Measurements from ENCODE around the gene CACNA1C. TPM values are rescaled to one million over a fixed set of nuclear protein-coding genes. Genes with fewer than 3 reads are reported as not detected.

Gene CACNA1C
- total and polyA plus RNA-seq, 10 of the 15 experiments (the other 5 are each of a cell fraction or from before 2014, with no cell fraction given): under 0.01 to 0.15 (median 0.09) TPM; not detected in 5

DNA sequence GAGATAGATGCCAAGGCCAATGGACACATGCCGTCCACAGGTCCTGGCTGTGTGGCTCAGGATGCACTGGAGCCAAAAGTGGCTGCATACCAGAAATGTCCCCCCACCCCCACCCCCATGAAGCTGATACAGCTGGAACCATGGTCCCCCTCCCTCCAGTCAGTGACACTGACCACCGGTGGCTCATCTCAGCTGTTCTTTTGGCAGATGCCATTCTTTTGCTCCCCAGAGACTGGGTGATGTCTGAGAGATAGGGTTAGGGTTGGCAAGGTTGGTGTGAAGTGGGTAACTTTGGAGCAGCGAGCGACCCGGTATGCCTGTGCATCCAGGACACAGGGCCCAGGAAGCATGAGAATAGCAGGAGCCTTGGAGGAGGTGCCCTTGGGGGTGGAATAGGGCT, 285.6 kb downstream of the CACNA1C start:
- CTCF ChIA-PET: interaction anchor here (1.2 kb wide), 1 partner anchor 56 kb away, joined by 3 read pairs; no protein-coding TSS in a partner anchor
- Histone ChIP-seq H3K27me3 (replicated peaks in 1 of 2; ENCODE audit: control insufficient read depth in 2 of 2, insufficient read depth in 2 of 2, low read length in 1 of 2) (no peaks in the 10 kb centered on the region), H3K9me3 (replicated peaks; ENCODE audit: control insufficient read depth, insufficient read depth, low read length) (no peaks in the 10 kb centered on the region; the same call in 2 of the 3 replicates), H3K27ac (ENCODE audit: control insufficient read depth, insufficient read depth) (no peak overlapping the region), H3K4me2 (ENCODE audit: control insufficient read depth, insufficient read depth) (no peak overlapping the region), H3K4me3 (no peak overlapping the region), H3K4me1 (ENCODE audit: control insufficient read depth, insufficient read depth, low read length) (peaks cover 25% of the 10 kb centered on the region), H2AFZ (ENCODE audit: control insufficient read depth, low read depth, low read length) (no peak overlapping the region), H3K36me3 (ENCODE audit: control insufficient read depth in 2 of 2, insufficient read depth in 2 of 2, low read length in 1 of 2) (no peaks in the 10 kb centered on the region), H3K9ac (ENCODE audit: control insufficient read depth, insufficient read depth, low read length) (no peak overlapping the region), H3K79me2 (ENCODE audit: control insufficient read depth, insufficient read depth, low read length) (no peaks in the 10 kb centered on the region), H4K20me1 (ENCODE audit: control insufficient read depth, insufficient read depth) (no peaks in the 10 kb centered on the region)
- intact Hi-C loops (cut with micrococcal nuclease; ENCODE audit: unreplicated experiment): no loop called here
- FAIRE-seq: no peak
- no peak for TF ChIP-seq SRF (IDR thresholded peaks at IDR 0.05; ENCODE audit: low read depth in 2 of 2, low read length in 2 of 2)
- TF ChIP-seq FOS (IDR thresholded peaks at IDR 0.05; ENCODE audit: borderline replicate concordance, extremely low read depth, insufficient read length): no peak
- TF ChIP-seq ZBTB40 (IDR thresholded peaks at IDR 0.05; ENCODE audit: borderline replicate concordance): no peak
- TF ChIP-seq USF1 (IDR thresholded peaks at IDR 0.05; ENCODE audit: borderline replicate concordance, extremely low read length, insufficient read depth, low read depth, low read length): no peak
- TF ChIP-seq SIX5 (IDR thresholded peaks at IDR 0.05; ENCODE audit: low read depth, low read length, severe bottlenecking): no peak
- no peak for TF ChIP-seq BMI1 (IDR thresholded peaks at IDR 0.05; ENCODE audit: borderline replicate concordance)
- TF ChIP-seq, protein P1, sequence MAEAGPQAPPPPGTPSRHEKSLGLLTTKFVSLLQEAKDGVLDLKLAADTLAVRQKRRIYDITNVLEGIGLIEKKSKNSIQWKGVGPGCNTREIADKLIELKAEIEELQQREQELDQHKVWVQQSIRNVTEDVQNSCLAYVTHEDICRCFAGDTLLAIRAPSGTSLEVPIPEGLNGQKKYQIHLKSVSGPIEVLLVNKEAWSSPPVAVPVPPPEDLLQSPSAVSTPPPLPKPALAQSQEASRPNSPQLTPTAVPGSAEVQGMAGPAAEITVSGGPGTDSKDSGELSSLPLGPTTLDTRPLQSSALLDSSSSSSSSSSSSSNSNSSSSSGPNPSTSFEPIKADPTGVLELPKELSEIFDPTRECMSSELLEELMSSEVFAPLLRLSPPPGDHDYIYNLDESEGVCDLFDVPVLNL (IDR thresholded peaks at IDR 0.05; ENCODE audit: low read depth, low read length): no peak
- SMC1A ChIA-PET (ENCODE audit: uncharacterized antibody, unreplicated experiment): no interaction called here
- in situ Hi-C loops (cut with MboI): no loop called here
- DNase-seq (ENCODE audit: low read depth, low spot score): no peak
- ATAC-seq: no peak
- 85% methylated on average over 4 of the region's 5 CpGs for WGBS (ENCODE audit: insufficient coverage, insufficient replicate concordance, low lambda C conversion rate, missing lambda C conversion rate)
- RAD21 ChIA-PET (ENCODE audit: unreplicated experiment): no interaction called here
- POLR2A ChIA-PET: no interaction called here
- BruUV-seq (replicated peaks): no TSS peak

Measured in GM12878 (cell line).